ENCODE measurements around the gene FAM222B.
"Not testable (repeated sequence)": the region's sequence is repeated elsewhere in the genome, so short reads cannot be mapped to it uniquely, and the experiment has no call there.

Gene FAM222B

DNA sequence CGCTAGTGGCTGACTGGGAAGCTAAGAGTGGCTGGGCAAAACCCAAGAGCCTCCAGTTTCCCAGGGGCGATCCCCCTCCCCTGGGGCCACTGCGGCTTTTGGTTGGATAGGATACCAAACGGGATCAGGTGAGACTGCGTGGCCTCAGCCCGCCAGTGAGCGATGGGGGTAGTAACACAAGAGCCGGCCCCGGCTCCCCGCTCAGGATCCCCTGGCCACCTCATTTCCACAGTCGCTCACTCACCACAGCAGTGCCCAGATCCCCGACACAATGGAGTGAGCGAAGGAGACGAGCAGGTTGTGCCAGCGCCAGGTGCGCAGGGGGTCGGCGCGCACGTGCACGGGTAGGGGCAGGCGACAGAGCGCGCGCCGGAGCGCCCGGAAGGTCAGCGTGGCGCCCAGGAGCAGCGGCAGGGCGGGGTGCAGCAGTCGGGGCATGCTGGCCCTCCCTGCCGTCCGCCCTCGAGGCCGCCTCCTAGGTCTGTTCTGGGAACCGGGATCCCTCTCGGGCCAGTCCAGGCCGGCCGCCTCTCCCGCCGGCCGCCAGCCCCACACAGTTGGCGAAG, 116.8 kb downstream of the FAM222B start:
- peak; percentile 64 to 67 for DNase-seq

DNA sequence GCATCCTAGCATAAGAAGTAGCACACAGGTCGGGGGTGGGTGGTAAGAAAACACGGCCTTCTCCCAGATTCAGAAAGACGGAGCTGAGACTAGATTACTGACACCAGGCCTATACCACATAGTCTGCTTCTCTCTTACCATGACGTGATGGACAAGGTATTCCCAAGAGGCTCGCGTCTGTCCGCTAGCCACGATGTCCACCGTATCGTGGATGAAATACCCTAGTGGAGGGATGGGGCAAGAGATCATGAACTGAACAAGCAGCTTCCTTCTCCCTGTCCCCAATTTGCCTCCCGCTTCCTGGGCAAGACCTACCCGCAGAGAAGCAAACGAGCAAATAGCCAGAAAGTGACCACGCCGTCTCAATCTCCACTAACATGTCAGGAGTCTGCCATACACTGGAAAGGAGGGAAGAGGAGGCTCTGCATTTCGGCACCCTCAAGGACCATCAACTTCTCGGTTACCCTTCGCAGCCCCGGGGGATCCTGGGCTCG, 117.4 kb downstream of the FAM222B start:
- no peak for DNase-seq

DNA sequence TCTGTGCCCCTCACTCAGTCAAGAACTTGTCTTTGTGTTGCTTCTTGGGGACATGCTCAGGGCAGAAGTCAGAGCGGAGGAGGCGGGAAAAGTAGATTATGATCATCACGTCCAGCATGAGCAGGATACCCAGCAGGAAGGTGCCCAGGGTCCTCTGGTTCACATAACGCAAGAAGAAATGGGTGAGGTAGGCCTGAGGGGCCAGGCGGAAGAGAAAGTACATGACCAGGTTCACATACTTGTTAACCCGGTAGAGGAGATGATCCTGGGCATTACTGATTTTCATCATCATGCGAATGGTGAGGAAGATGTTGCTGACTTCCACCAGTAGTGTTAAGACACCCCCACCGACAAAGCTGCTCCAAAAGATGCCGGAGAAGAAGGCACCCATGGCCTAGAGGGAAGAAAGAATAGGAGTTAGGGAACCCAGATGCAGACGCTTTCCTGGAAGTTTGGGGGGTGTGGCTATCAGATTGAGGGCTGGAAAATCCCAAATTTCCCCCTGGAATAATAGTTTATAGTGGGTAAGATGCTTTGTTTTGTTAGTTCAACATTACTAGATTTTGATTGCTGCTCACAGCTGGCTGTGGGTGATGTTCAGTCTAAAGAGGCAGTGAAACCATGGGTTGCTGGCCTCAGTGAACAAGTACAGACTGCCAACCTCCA, 118.0 kb downstream of the FAM222B start:
- no peak for DNase-seq

DNA sequence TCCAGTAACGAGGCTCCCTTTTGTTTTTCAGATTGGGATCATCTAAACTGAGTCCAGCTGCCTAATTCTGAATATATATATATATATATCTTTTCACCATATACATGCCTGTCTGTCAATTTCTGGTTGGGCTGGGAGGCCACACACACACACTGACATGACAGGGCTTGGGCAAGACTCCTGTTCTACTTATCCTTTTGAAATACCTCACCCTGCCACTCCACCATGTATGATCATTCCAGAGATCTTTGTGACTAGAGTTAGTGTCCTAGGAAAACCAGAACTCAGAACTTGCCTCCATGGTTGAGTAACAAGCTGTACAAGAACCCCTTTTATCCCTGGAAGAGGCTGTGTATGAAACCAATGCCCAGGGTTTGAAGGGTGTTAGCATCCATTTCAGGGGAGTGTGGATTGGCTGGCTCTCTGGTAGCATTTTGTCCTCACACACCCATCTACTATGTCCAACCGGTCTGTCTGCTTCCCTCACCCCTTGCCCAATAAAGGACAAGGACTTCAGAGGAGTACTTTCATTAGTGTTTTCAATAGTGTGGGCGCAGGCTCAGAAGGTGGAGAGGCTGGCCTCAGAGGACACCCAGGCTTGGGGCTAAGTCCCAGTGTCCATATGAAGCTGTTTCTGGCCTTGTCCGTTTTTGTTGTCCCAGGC, 118.6 kb downstream of the FAM222B start:
- DNase-seq: not testable (repeated sequence)

DNA sequence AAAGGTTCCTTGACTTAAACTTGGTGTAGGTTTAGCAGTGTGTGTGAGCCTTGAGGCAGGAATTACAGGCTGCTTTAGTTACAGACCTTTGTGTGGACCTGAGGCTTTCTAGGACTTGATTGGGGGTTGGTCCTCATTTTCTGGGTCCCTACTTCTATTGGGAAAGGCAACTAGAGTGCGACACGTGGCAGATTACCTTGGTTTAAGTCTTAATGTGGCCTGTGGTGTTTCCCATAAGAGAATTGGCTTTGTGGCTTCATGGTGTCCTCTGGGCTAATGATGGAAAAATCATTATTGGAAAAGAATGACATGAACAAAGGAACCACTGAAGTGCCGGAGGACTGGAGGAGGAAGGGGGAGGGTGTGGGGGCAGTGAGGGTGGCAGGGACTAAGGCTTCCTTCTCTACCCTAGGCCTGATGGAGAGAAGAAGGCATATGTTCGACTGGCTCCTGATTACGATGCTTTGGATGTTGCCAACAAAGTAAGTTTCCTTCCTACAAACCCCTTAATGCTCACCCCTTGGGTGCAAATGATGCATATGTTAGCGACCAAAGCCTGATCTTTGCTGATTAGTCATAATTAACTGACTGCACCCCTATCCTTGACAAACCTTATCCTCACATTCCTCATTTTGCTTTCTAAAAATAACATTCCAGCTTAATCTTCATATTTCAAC, 119.3 kb downstream of the FAM222B start:
- no peak for DNase-seq

DNA sequence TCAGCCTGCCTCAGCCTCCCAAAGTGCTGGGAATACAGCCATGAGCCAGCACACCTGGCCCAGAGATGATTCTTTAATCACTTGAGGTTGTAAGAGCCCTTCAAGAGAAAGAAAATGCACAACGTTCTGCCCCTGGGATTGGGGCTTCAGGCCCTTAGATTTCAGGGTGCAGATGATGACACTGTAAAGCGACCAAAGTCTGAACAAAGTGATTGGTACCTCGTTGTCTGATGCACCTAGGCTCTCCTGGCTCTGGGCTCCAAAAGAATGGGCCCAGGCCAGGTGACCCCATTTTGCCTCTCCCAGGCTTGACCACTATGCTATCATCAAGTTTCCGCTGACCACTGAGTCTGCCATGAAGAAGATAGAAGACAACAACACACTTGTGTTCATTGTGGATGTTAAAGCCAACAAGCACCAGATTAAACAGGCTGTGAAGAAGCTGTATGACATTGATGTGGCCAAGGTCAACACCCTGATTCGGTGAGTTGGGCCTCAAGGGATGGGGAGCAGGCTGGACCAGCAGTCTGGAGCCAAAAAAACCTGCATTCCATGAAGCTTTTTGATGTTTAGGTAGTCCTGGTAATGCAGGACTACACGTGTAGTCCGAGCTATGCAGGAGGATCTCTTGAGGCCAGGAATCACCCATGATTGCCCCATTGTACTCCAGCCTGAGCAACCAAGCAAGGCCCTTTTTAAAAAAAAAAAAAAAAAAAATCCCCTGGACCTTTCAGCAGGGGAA, 120.0 kb downstream of the FAM222B start:
- DNase-seq: no peak

DNA sequence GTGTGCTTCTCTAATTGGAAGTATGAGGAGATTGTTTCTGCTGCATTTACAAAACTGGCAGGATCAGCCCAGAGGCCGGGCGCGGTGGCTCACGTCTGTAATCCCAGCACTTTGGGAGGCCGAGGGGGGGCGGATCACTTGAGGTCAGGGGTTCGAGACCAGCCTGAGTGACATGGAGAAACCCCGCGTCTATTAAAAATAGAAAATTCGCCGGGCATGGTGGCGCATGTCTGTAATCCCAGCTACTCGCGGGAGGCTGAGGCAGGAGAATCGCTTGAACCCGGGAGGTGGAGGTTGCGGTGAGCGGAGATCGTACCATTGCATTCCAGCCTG, 121.6 kb downstream of the FAM222B start:
- DNase-seq: not testable (repeated sequence)

DNA sequence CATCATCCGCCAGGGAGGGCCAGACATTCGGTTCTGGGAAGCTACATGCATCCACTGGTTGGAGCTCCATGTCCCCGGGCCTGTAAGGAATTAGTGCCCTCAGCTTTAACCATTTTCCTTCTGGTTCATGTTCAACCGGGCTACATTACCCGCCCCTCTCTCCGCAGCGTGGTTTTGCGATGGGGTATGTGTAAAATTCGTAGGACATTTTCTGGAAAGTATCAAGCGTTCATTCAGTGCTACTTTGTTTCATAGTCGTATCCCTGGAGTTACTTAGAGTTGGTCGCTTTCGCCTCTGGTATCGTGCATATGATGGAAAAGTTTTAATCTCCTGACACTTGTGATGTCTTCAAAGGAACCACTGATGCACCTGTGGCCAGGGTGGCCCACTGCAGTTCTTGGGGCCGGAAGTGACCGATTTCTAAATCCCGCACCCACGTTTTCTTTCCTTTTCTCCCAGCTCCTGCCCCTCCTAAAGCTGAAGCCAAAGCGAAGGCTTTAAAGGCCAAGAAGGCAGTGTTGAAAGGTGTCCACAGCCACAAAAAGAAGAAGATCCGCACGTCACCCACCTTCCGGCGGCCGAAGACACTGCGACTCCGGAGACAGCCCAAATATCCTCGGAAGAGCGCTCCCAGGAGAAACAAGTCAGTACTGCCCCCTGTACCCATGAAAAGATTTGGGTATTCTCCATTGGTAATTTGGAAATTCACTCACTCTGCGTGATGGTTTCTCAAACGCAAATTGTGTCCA, 122.2 kb downstream of the FAM222B start:
- no peak for DNase-seq

DNA sequence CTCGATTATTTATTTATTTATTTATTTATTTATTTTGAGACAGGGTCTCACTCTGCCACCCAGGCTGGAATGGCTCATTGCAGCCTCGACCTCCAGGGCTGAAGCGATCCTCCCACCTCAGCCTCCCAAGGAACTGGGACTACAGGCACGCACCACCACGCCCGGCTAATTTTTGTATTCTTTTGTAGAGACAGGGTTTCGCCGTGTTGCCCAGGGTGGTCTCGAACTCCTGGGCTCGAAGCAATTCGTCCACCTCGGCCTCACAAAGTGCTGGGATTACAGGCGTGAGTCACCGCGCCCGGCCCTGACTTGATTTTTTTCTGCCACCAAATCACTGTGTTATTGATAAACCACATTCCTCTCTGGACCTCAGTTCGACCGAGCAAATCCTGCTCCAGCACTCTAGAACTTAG, 123.6 kb downstream of the FAM222B start:
- DNase-seq: no peak

DNA sequence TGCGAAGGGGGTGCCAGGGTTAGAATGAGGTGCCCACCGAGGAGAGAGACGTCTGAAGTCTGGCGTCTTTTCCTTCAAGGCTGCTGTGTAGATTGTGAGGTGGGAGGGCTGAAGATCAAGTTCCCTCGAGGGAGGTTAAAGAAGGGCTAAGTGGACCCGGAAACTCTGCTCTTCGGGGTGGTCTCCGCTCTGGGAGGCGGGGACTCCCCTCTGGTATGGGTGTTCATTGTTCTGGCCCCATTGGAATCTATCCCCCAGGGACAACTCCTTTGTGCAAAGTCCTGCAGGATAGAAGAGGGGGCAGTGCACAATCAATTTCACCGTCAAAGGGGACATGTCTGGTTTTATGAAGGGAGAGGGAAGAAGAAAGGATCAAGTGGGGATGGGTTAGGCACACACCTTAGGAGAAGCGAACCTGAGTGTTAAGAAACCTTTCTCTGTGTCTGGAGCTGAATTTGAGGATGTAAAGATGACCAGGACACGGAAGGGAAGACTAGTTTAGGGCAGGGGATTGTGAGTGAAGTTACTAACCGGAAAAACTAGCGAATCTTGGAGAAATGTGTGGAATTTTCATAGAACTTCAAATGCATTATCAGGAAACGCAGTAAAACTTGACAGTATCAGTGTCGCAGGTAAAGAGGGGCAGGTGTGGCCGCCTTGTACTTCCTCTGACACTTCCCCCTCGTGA, 124.1 kb downstream of the FAM222B start:
- DNase-seq: no peak

DNA sequence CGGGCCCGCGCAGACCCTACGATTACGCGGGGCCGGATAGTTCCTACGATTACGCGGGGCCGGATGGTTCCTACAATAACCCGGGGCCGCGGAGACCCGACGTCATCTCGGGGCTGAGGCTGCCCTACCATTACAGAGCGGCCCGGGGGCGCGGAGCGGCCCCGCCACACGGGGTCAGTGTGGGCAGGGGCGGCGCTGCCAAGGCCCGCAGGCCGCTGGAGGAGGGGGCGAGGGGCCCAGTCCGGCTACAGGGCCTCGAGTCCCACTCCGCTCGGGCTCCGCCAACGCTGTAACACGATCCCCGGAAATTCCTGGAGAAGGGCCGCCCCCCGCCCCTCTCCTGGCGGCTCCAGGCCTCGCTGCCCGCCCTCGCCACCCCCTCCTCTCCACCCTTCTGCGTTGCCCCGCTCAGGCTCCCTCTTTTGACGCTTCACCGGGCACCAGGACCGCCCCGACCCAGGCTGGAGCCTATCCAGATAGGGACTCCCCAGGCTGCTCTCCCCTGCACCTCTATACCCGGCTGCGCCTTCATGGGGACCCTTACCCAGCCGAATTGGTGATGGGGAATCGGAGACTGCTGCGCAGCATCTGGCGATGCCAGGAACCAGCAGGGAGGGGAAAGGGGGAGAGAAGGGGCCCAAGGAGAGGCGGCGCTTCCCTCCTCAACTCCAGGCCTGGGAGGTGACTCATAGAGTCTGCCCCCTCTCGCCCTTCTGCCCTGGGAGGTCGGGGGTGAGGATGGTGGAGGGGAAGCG, 124.8 kb downstream of the FAM222B start, which contains the start of gene RAB34:
TSS of gene RAB34 (minus strand) at position 291 of the 755 bp plus-strand sequence. CDS start 602 bp downstream, outside the sequence.
- DNase-seq: no peak

DNA sequence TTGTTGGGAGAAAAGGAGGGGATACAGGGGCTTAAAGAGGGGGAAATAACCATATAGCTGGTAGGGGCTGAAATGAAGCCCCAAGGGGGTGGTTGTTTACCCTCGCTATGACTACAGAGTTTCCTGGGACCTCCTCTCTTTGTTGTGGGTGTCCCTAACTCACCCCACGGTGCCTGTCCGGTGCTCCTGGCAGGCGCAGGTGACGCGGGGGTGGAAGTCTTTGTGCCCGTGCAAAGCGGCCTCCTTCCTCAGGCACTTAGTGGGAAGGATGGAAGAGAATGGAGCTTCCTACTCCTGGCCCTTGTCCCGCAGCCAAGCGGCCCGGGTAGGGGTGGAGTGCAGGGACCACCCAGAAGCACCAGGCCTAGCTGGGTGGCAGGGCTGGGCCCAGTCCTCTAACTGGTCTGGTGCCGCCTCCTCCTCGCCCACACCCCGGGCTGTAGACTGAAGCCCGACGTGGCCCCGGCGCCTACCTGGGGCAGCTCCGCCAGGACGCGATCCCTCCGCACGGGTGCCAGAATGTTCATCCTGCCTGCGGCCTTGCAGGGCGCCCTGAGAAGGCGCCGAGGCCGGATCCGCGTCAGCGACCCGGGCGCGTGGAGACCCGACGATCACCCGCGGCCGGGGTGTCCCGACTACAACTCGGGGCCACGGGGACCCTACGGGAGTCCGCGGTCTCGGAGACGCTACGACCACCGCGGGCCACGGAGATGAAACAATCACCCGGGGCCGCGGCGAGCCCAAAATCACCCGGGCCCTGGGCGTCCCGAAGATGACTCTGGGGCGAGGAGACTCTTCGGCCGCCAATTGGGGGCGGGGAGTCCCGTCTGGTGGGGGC, 125.6 kb downstream of the FAM222B start:
- no peak for DNase-seq

DNA sequence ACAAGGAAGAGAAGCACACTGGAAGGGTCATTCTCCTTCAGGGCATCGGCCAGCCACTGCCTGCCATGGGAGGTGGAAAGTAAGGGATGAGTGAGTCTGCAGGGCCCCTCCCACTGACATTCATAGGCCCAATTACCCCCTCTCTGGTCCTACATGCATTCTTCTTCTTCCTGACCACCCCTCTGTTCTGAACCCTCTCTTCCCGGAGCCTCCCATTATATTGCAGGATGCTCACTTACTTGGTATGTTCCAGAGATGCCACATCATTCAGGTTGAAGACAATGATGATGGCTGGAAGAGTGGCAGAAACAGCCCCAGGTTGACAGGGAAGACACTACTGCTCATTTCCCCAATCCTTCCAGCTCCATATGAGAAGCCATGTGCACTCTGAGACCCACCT, 127.4 kb downstream of the FAM222B start:
- DNase-seq: no peak

DNA sequence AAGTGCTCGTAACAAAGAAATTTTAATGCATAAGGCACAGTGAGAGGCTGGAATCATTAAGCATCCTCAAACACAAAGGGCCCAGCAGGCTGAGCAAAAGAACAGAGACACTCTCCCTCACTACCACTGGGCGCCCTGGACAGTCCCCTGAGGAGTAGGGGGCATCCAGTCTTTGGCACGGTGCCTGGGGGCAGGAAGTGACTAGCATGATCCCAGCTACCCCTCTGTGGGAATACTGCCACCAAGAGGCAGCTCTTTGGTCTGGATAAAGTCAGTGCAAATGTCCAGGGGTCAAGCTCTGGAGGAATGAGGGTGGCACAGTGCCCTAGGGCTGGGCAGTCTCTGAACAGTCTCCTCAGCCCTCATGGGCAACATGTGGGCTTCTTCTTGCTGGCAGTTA, 128.3 kb downstream of the FAM222B start:
- no peak for DNase-seq

DNA sequence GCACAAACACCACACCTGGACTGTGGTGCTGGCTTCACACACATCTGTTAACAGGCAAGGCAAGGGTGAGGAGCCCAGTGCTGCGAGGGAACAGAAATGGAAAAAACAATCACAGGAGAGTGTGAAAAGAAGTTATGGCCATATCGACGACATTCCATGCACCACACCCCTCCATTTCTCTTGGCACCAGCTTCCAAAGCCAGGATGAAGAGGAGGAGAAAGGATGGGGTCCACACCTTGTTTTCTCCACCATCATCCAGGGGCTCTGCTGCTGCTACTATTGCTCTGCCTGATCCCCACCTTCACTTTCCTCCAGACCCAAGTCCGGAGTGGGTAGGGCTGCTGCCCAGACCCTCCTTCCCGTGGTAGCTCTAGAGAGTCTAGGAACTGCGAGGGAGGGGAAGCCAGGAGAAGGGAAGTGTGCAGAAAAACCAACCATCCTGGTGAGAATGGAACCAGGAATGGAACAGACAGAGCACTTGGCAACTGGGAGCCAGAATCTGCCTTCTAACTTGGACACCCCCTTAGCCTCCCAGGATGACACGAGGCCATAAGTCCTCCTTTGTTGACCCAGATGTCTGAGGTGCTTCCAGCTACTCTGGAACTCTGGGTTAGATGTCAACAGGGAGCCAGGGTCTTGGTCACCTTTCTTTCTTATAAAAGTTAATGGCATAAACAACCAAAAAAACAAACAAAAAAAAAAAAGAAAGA, 129.7 kb downstream of the FAM222B start:
- DNase-seq: no peak

DNA sequence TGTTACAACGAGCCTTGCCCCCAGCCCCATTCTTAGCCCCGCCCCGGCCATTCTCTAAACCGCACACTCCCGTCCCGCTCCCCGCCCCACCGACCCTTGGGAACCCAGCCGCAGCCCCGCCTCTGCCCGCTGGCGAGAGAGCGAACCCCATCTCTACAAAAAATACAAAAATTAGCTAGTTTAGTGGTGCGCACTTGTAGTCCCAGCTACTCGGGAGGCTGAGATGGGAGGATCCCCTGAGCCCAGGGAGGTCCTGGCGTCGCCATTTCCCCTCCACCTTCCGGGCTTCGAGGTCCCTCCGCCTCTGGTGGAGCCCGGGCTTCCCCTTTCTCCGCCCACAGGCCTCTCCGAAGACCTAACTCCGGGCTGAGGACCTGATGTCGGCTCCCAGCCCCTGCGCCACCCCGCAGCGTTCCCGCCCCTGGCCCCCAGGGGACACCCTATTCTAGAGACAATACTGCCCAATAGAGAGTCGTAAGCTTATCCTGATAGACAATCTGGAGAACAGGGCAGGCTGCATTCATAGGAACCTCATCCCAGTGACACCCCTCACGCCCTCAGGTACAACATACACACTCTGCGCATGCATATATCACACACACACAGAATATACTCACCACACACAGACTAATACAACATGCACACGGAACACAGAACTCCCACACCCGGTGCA, 130.4 kb downstream of the FAM222B start:
- DNase-seq: peak; percentile 53 to 54

DNA sequence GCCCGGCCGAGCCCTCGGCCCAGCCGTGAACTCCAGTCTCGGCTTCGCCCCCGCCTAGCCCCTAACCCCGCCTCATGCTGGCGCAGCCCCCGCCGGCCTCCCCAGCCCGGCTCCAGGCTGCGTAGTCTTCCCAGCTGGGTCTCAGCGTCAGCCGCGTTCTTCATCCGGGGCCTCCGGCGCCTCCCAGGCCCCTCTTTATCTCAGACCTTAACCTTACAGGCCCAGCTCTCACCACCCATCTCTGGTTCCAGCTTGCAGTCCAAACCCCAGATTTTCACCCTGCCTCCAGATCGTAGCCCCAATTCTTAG, 130.9 kb downstream of the FAM222B start, which contains the start of gene PROCA1:
TSS of gene PROCA1 (minus strand) at position 166 of the 309 bp plus-strand sequence. CDS start 228 bp downstream, outside the sequence.
- DNase-seq: no peak
